ENCODE data around the gene LZTS3. TPM values are rescaled to one million over a fixed set of nuclear protein-coding genes. Genes with fewer than 3 reads are reported as not detected.

The LZTS3 gene
- total RNA-seq = 18.7 TPM

DNA sequence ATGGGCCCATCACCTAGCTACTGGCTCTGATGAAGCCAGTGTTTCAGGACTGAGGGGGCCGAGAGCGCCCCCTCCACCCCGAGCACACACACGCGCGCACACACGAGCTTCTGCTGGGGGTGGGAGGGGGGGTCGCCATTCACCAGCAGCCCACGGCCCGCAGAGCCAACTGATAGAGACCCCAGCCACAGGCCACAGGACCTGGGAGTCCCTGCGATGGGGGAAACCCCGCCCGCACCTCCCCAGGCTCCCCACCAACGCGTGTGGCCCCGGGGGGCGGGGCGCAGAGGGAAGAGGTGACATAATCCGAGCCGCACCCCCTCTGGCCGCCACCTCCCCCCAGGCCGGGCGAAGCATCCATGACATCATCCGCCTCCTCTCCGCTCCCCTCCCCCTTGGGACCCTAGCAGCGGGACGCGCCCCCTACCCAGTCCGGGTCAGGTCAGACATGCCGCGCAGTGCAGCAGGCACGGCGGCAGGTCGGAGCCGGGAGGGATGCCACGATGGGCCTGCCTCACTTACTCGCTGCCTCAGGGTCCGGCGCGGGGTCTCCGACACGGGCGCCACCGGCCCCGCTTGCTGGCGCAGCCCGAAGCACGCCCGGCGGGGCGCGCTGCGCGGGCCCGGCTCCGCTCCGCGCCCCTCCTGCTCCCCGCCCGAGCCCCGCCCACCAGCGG lies at the start of gene LZTS3:
Gene LZTS3 (minus strand): TSS at position 617 of the 677 bp plus-strand sequence. CDS start 6,386 bp downstream, outside the sequence.

DNA sequence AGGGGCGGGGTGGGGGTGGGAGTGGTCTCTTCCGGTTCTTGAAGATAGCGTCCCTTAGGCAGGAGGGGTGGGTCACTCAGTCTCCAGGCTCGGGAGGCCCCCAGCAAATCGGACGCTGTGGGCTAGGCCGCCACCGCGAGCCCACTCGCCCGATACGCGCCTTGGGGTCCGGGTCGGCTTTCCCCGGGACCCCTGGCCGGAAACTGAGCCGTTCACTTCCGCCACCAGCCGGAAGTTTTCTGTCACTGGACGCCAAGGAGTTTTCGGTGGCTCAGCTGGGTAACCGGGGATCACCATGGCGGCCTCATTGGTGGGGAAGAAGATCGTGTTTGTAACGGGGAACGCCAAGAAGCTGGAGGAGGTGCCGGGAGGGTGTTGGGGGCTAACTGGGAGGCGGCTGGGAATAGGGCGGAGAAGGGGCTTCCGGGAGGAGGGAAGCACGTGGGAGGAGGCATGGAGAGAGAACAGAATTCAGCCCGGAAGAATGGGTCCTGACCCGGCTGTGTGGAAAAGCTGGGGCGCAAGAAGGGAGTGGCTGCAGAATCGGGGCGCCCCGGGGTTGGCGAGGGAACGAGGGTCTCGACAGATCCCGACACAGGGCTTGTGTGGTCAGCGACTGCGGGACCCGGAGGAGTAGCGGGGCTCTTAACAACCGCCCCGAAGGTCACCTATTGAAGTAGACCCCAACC lies 36.1 kb upstream of the LZTS3 start, which contains the start of gene ITPA:
Gene ITPA (plus strand): TSS at position 242 of the 689 bp plus-strand sequence. CDS start 54 bp downstream, at position 296.

DNA sequence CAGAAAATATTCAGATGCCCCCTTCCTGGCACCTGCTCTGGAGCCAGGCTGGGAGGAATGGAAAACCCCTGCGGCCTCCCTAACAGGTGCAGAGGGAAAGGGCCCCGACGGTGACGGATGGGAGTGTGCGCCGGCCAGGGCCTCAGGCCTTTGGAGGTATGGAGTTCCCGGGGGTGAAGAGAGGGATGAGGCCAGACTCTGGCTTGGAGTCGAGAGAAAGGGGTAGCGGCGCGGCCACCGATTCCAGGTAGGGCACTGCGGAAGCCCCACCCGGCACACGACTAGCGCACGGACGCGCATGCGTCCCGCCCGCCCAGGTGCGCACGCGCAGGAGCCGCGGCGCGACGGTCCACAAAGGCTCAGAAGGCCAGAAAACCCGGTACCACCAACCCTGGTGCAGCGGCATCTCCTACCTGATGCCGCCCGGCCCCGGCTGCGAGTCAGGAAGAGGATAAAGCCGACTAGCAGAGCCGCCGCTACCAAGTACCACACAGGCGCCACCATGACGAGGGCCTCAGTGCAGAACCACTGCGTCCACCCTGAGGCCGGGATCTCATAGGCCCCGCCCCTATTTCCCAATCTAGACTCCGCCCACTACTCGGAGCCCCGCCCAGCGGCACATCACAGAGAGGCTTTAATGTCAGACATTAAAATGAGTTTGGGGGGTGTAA lies 30.9 kb upstream of the LZTS3 start, which contains the start of gene DDRGK1:
Gene DDRGK1 (minus strand): TSS at position 559 of the 671 bp plus-strand sequence. CDS start 55 bp downstream, at position 504.

Other genes starting within 250 kb of the LZTS3 start
- 1.3 TPM for gene GNRH2, start 129.9 kb downstream of the LZTS3 start, total RNA-seq
- gene MRPS26, start 127.5 kb downstream of the LZTS3 start, total RNA-seq = 36.7 TPM
- not detected for gene OXT, start 101.9 kb downstream of the LZTS3 start, total RNA-seq
- not detected for gene AVP, start 88.8 kb downstream of the LZTS3 start, total RNA-seq
- gene FASTKD5, start 13.7 kb downstream of the LZTS3 start, total RNA-seq = 21.6 TPM
- gene UBOX5, start 13.7 kb downstream of the LZTS3 start, total RNA-seq = 7.5 TPM
- gene DDRGK1, start 31.1 kb upstream of the LZTS3 start, total RNA-seq = 50.0 TPM
- gene ITPA, start 35.9 kb upstream of the LZTS3 start, total RNA-seq = 22.7 TPM
- gene SLC4A11, start 65.6 kb upstream of the LZTS3 start, total RNA-seq = 1.8 TPM
- 38.2 TPM for gene DNAAF9, start 234.1 kb upstream of the LZTS3 start, total RNA-seq

All from camera-type eye (tissue), 1 donor.